Measurements from ENCODE around the gene SLC39A9.
"Not testable (repeated sequence)": the region's sequence is repeated elsewhere in the genome, so short reads cannot be mapped to it uniquely, and the experiment has no call there.

SLC39A9 gene

DNA sequence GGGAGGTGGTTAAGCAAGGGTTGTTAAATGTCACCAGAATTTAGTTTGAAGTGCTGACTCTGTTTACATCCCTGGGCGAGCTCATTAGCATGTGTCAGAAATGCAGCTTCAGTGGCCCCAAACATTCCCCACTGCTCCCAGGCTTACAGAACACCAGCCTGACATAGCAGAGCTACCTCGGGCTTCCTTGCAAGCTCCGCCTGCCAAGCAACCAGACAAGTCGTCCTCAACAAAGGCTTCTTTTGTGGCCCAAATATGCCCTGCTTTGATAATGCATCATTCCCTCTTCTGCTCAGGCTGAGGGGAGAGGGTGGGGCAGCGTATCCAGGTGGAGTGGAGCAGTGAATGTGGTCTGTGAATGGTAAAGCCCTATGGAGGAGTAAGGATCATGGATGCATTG is 28.4 kb upstream of the SLC39A9 start:
- no peak for DNase-seq

DNA sequence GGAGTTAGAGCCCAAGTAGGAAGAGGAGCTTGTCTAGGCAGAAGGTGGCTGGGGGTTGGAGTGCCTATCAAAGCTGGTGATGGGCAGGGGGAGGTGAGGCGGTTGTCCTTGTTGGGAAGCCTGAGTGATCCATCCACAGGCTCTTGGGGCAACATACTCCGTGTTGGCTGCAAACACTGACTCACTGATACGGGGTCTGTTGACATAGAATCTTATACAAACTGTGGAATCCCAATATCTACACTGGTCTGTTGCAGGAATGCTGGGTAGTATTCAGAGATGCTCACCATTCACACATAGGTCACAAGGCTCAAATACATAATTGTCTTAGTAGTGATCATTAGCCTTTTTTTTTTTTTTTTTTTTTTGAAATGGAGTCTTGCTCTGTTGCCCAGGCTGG is 26.3 kb upstream of the SLC39A9 start:
- no peak for DNase-seq

DNA sequence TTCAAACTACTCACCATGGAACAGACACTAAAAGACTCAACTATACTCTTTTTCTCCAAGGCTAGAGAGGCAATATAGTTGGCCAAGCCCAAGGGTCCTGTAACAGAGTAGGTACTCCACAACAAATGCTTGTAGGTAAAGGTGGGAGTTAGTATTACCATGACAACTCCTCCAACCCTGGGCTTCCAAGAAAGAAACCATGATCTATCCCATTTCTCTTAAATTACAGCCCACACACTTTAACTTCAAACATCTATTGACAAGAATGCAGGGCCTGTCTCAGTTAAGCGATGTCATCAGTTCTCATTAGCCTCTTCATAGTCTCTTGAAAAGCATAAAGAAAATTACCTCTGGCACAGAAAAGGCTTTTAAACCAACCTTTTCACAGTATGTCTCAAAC is 25.4 kb upstream of the SLC39A9 start:
- DNase-seq, result no peak

DNA sequence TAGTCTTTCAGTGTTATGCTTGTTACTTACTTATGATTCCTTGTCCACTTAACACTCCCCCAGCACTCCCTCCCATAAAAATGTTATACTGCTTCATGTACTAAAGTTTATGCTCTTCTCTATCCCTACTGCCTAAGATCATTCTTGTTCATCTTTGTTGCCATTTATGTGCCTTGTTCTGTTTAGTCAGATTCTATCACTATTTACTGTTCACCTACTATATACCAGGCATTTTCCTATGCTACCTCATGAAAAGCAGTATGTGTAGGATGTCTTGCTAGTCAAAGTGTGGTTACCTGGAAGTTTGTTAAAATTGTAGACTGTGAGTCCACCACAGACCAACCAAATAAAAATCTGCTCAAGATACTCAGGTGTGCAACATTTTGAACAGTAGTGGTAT is 24.3 kb upstream of the SLC39A9 start:
- no peak for DNase-seq

DNA sequence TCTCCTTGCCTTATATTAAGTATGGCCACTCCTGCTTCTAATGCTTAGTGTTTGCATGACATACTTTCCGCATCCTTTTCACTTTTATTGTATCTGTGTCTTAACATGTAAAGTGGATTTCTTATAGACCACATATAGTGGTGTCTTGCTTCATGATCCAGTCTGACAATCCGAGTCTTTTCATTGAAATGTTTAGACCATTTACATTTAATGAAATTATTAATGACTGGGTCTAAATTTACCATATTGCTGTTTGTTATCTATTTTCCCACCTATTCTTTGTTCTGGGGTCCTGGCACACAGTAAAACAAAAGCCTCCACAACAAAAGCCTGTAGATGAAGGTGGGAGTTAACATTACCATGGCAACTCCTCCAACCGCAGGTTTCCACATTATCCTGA is 23.3 kb upstream of the SLC39A9 start:
- DNase-seq, result no peak

DNA sequence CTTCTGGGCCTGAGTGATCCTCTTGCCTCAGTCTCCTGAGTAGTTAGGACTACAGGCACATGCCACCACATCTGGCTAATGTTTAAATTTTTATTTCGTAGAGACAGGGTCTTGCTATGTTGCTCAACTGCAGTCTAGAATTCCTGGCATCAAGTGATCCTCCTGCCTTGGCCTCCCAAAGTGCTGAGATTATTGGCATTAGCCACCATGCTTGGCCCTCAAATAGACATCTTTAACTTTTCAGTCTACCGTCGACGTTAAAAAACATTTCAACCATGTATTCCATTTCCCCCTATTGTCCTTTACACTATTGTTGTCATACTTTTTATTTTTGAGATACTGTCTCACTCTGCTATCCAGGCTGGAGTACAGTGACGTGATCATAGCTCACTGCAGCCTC is 22.8 kb upstream of the SLC39A9 start:
- DNase-seq, result no peak

DNA sequence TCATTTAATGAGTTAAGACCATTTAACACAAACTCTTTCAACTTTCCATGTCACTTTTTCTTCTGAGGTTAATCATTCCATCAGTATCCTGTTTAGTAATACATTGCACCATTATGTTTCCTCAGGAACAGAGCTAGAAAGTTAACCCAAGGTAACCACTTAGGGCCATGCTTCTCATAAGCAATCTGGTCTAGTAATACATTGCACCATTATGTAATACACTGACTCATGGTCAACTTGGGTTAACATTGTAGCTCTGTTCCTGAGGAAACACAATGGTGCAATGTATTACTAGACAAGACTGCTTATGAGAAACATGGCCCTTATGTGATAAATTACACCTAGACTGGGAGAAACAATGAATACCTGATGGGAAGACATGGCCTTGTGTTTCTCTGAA is 22.1 kb upstream of the SLC39A9 start:
- DNase-seq, result no peak

DNA sequence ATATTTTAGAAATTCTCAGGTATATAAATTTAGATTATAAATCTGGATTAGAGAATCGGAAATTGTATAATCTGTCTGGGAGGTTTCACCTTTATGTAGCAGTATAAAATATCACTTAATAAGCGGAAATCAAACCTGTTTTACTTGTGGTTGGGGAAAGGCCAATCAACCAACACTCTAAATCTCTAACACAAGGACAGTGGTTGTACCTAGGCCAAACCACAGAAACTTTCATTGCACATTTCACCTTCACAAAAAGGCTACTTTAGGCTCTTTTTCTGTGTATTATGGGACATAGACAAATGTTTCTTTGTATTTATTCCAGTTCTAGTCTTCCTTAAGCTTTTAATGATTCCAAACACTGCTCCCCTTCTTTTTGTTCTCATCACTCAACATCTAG is 20.2 kb upstream of the SLC39A9 start:
- no peak for DNase-seq

DNA sequence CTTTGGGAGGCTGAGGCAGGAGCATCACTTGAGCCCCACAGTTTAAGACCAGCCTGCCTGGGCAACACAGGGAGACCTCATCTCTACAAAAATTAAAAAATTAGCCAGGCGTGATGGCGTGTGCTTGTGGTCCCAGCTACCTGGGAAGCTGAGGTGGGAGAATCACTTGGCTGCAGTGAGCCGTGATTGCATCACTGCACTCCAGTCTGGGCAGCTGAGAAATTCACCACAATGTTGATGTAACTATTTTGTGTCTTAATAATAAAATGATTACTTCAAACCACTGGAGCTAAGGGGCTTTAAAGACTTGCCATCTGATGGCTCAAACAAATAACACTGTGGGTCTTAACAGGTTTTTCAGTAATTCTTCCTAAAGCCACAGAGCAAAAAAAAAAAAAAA is 11.2 kb upstream of the SLC39A9 start:
- DNase-seq, result no peak

DNA sequence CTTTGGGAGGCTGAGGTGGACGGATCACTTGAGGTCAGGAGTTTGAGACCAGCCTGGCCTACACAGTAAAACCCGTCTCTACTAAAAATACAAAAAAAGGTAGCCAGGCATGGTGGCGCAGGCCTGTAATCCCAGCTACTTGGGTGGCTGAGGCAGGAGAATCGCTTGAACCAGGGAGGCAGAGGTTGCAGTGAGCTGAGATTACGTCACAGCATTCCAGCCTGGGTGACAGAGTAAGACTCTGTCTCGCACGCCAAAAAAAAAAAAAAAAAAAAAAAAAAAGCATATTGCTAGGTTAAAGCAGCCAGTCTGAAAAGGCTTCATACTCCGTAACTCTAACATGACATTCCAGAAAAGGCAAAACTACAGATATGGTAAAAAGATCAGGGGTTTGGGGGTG is 7.1 kb upstream of the SLC39A9 start:
- DNase-seq, result not testable (repeated sequence)

DNA sequence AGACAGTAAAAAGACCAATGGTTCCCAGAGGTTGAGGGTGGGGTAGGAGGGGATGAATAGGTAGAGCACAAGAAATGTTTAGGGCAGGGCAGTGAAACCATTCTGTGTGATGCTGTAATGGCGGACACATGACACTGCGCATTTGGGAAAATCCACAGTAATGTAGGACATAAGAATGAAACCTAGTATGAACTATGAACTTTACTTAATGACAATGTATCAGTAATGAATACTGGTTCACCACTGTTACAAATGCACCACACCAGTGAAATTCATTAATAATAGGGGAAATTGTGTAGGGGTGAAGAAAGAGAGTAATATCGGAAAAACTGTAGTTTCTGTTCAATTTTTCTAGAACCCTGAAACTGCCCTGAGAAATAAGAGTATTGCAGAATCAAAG is 6.0 kb upstream of the SLC39A9 start:
- no peak for DNase-seq

DNA sequence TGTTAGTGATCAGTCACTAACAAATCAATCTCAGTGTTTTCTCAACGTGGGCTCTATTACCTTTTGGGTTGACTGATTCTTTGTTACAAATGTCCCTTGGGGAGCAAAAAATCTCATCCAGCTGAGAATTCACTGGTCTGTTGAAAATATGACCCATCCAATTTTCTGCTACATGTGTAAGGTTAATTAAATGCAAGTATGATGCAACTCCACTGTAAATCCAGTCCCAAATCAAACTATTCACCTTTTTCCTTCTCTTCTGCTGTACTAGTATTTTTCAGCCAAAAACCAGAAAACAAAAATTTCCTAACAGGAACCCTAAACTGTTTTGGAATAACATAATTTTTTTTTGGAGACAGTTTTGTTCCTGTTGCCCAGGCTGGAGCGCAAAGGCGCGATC is 2.6 kb upstream of the SLC39A9 start:
- no peak for DNase-seq

DNA sequence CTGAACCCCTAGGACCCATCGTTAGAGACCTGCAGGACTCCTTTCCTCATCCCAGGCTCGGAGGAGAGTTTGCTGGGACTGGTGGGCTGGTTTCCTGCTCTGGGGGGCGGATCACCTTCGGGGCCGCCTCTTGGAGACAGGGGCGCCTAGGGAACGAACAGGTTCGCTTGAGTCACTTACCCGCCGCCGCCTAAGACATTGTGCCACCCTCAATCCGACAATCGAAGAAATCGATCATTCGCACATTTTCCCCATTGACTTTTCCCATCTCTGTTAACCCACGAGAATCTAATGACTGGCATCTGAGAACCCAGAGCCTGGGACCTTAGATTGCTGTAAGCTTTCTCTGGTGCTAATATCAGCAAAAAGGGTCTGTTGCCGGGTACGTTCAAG is 322 bp downstream of the SLC39A9 start:
- DNase-seq, result no peak

DNA sequence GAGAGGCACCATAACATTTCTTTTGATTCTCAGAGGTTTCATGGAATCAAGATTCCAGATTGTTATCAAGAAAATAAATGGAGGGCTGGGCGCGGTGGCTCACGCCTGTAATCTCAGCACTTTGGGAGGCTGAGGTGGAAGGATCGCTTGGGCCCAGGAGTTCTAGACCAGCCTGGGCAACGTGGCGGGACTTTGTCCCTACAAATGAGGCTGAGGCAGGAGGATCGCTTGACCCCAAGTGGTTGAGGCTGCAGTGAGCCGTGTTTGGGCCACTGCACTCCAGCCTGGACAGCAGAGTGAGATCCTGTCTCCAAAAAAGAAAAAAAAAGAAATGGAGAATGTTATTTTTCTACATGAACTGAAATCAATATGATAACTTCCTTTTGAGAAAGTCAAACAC is 1.3 kb downstream of the SLC39A9 start:
- DNase-seq, result no peak

DNA sequence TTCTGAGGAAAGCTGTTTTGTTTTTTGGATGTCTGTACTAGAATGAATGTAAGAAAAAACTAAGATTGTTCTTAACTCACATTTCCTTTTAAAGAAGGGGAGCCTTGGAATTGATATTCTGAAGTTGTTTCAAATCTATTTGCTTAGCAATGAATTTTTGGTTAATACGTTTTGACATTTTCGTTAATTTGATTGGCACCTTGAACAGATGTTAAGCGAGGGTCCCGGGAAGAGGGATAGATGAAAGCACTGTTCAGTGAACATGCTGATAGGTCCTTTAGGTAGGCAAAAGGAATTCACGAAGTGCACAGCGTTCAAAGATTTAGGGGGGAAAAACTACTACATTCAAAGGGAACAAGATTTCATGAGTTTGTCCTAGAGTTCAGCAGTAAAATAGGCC is 1.7 kb downstream of the SLC39A9 start:
- no peak for DNase-seq

DNA sequence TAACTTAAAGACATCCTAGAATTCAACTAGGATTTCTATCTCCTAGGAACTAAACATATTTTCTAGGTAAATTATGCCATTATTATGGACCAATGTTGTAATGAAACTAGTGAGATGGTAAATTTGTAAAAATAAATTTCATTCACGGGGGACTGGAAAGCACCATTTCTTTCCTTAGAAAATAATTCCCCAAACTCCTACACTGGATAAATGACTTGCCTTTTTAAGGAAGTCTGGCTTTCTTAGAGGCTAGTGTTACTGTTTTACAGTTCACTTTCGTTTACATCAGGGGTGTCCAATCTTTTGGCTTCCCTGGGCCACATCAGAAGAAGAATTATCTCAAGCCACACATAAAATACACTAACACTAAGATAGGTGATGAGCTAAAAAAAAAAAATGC is 3.3 kb downstream of the SLC39A9 start:
- no peak for DNase-seq

DNA sequence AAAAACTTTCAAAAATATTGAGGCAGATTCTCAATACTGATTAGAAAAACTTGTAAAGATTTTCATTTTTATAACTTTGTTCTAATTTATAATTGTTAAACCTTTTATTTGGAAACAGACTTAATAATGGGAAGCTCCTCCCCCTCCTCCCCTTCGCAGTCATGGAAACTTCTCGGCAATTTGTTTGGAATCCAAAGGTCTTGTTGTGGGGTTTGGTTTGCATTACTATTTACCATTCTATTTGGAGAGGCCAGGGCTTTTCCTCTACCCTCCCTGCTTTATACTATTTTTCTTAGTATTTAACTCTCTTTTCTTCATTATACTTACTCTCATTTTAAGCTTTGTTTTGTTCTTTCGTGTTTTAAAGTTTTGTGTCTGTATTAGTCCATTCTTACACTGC is 6.0 kb downstream of the SLC39A9 start:
- no peak for DNase-seq

DNA sequence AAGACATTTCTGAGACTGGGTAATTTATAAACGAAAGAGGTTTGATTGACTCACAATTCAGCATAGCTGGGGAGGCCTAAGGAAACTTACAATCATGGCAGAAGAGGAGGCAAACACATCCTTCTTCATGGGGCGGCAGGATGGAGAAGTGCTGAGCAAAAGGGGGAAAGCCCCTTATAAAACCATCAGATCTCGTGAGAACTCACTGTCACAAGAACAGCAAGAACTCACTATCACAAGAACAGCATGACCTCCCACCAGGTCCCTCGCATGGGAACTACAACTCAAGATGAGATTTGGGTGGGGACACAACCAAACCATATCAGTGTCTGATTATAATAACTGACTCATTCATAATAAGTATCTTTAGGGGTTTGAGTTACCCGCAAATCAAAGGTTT is 6.4 kb downstream of the SLC39A9 start:
- DNase-seq, result no peak

DNA sequence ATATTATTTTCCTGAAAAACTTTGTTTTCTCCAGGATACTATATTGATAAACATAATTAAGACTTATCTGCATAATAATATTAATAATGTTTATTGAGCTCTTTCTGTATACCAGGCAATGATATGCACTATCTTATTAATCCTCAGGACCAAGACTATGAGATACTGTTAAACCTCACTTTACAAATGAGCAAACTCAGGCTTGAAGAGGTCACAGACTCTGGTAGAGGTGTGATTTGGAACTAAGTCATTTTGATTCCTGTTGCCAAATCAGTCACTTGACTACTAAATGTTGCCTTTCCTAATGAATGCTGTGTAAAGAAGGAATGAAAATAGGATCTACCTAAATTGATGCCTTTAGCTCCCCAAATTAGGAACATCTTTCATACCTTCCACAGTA is 7.3 kb downstream of the SLC39A9 start:
- no peak for DNase-seq

DNA sequence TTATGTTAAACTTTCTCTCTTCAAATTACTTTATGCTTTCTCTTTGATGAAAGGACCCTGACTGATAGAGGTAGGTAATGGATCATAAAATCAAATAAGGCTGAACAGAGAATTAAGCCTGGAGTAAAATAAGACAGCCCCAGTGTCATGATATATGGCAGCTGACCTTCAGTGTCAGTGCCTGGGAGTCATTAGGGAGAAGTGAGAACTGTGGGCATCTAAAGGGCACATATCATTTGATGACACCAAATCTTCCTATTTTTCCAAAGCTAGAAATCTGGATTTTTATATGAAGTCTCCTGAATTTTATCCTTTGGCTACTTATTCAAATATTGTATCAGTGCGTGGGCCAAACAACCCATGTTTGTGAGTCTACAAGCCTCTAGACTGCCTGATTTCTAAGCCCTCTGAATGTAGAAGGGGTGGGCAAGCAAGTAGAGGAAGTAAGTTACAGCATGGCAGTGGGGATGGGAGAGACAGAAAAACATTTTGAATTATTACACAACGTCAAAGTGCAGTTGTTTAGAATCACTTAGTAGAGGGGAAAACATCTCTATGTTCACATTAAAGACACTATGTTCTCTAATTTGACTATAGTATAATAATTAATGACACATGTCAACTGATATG is 10.0 kb downstream of the SLC39A9 start:
- no peak for DNase-seq

DNA sequence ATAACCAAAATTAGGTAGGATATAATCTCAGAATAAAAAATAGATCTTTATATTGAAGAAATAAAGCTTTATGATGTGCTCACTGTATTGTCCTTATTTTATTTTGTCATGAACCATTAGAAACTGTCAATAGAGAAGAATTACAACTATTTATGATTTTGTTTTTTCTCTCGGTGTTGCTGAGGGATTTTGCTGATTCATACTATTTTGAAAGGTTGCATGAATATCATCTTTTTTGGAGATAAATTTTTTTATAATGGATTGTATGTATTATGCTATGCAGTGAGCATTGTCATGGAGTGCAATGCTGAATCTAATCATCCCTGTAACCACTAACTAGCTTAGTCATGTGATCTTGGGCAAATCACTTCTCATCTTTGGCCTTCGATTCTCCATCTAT is 15.0 kb downstream of the SLC39A9 start:
- no peak for DNase-seq

DNA sequence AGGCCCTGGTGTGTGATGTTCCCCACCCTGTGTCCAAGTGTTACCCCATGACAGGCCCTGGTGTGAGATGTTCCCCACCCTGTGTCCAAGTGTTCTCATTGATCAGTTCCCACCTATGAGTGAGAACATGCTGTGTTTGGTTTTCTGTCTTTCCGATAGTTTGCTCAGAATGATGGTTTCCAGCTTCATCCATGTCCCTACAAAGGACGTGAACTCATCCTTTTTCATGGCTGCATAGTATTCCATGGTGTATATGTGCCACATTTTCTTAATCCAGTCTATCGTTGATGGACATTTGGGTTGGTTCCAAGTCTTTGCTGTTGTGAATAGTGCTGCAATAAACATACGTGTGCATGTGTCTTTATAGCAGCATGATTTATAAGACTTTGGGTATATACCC is 17.6 kb downstream of the SLC39A9 start:
- not testable (repeated sequence) for DNase-seq

DNA sequence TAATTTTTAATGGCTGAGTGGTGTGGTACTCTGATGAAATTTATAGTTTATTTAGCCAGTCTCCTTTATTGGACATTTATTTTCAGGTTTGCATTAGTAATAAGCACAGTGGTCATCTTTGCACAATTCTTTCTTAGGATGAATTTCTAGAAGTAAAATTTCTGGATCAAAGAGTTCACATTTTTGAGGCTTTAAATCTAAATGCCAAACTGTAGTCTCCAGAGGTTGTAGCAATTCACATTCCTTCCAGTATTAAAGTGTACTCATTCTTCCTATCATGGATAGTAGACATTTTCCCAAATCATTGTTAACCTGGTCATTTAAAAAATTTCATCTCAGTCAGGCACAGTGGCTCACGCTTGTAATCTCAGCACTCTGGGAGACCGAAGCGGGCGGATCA is 24.8 kb downstream of the SLC39A9 start:
- DNase-seq, result no peak

DNA sequence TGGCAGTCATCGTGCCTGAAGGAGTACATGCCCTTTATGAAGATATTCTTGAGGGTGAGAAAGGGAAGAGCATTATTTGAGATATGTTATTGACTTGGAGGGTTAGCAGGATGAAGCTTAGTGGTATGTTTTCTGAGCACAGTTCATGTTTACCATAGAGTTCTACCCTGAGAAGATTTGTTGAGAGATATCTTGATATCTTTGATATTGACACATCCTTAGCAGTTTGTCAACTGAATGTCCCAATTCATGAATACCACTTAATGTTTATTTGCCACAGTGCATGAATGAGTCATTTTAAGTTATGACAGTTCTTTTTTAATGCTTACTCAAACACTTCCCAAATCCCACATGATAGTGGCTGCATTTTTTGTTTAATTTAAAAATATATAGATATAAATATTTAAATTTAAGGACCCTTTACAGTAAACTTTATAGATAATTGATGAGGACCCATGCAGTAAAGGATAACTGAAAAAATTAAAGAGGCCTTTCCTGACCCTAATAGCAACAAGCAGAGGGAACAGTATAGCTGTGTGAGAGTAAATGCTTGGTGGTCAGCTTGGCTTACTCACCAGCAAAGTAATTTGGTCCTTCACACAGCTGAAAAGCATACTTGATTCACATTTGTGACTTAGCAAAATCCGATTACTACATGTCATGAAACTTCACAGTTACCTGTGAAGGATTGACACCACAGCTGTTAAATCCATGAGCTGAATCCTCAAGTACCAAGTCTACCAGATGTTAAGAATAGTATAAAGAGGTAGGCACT is 25.8 kb downstream of the SLC39A9 start:
- no peak for DNase-seq

DNA sequence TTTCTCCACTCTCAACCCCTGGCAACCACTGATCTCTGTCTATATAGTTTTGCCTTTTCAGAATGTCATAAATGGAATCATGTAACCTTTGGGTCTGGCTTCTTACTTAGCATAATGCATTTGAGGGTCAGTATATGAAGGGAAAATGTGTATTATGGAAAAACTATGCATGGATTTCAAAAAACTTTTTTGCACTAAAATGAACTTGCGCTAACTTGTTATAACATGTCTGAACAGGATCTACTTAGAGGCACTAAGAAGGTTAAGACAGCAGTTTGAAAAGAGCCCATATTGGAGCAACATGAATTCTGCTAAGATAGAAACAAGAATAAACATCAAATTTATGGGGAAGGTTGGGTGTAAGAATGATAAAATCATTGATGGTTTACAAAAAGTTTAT is 29.1 kb downstream of the SLC39A9 start:
- DNase-seq, result no peak

Measured in NCI-H774 (cell line).